ENCODE measurements around the gene ANKRD11. TPM values are rescaled to one million over a fixed set of nuclear protein-coding genes. Genes with fewer than 3 reads are reported as not detected.

The ANKRD11 gene
- total RNA-seq, 1 donor: 97.4 TPM

GRCh38 chr16:89288577-89288844 is 201.8 kb downstream of the ANKRD11 start:
- H4K20me1 ChIP-seq (ENCODE audit: insufficient read depth, low read length): peaks cover 31% of the 10 kb centered on the region
- no peaks in the 10 kb centered on the region for H3K27me3 ChIP-seq (ENCODE audit: insufficient read depth, low read length)
- H3K27ac ChIP-seq (ENCODE audit: low read depth, low read length): no peak overlapping the region
- H3K4me2 ChIP-seq (ENCODE audit: insufficient read depth, low read length): no peak overlapping the region
- no peak for TF ChIP-seq CTCF (IDR thresholded peaks at IDR 0.05; ENCODE audit: extremely low read depth, low read depth, low read length)
- no peak overlapping the region for H3K4me3 ChIP-seq (ENCODE audit: insufficient read depth, low read length)
- no peak overlapping the region for H2AFZ ChIP-seq (ENCODE audit: low read length)
- no peak for DNase-seq (ENCODE audit: insufficient read length, low spot score, missing footprints)
- H3K9me3 ChIP-seq (ENCODE audit: low read depth, low read length): no peaks in the 10 kb centered on the region
- H3K4me1 ChIP-seq (ENCODE audit: insufficient read depth, low read length): no peaks in the 10 kb centered on the region
- H3K79me2 ChIP-seq (ENCODE audit: insufficient read depth, low read length): peaks cover 63% of the 10 kb centered on the region
- peaks cover 62% of the 10 kb centered on the region for H3K36me3 ChIP-seq (ENCODE audit: insufficient read depth, low read length)

- Histone ChIP-seq H4K20me1 (ENCODE audit: insufficient read depth, low read length) (peaks cover 29% of the 10 kb centered on the region), H3K9me3 (ENCODE audit: low read depth, low read length) (no peaks in the 10 kb centered on the region), H3K36me3 (ENCODE audit: insufficient read depth, low read length) (peaks cover 66% of the 10 kb centered on the region), H2AFZ (ENCODE audit: low read length) (no peak overlapping the region), H3K79me2 (ENCODE audit: insufficient read depth, low read length) (peaks cover 59% of the 10 kb centered on the region), H3K27me3 (ENCODE audit: insufficient read depth, low read length) (no peaks in the 10 kb centered on the region), H3K27ac (ENCODE audit: low read depth, low read length) (no peak overlapping the region), H3K4me2 (ENCODE audit: insufficient read depth, low read length) (no peak overlapping the region), H3K4me1 (ENCODE audit: insufficient read depth, low read length) (no peaks in the 10 kb centered on the region), H3K4me3 (ENCODE audit: insufficient read depth, low read length) (no peak overlapping the region)
- no peak for TF ChIP-seq CTCF (IDR thresholded peaks at IDR 0.05; ENCODE audit: extremely low read depth, low read depth, low read length)
- no peak for DNase-seq (ENCODE audit: insufficient read length, low spot score, missing footprints)
These were observed 202.4 kb downstream of the ANKRD11 start for GRCh38 chr16:89287777-89288576.

GRCh38 chr16:89286096-89286495 is 204.3 kb downstream of the ANKRD11 start:
- no peak overlapping the region for H3K4me3 ChIP-seq (ENCODE audit: insufficient read depth, low read length)
- H3K27me3 ChIP-seq (ENCODE audit: insufficient read depth, low read length): no peaks in the 10 kb centered on the region
- H3K4me2 ChIP-seq (ENCODE audit: insufficient read depth, low read length): no peak overlapping the region
- no peak for DNase-seq (ENCODE audit: insufficient read length, low spot score, missing footprints)
- peaks cover 85% of the 10 kb centered on the region for H3K36me3 ChIP-seq (ENCODE audit: insufficient read depth, low read length)
- H4K20me1 ChIP-seq (ENCODE audit: insufficient read depth, low read length): peaks cover 17% of the 10 kb centered on the region
- H3K27ac ChIP-seq (ENCODE audit: low read depth, low read length): no peak overlapping the region
- H2AFZ ChIP-seq (ENCODE audit: low read length): no peak overlapping the region
- peaks cover 41% of the 10 kb centered on the region for H3K79me2 ChIP-seq (ENCODE audit: insufficient read depth, low read length)
- no peaks in the 10 kb centered on the region for H3K9me3 ChIP-seq (ENCODE audit: low read depth, low read length)
- TF ChIP-seq CTCF (IDR thresholded peaks at IDR 0.05; ENCODE audit: extremely low read depth, low read depth, low read length): no peak
- H3K4me1 ChIP-seq (ENCODE audit: insufficient read depth, low read length): no peaks in the 10 kb centered on the region

GRCh38 chr16:89285381-89285780 is 205.0 kb downstream of the ANKRD11 start:
- H3K9me3 ChIP-seq (ENCODE audit: low read depth, low read length): no peaks in the 10 kb centered on the region
- H3K4me2 ChIP-seq (ENCODE audit: insufficient read depth, low read length): no peak overlapping the region
- H3K79me2 ChIP-seq (ENCODE audit: insufficient read depth, low read length): peaks cover 34% of the 10 kb centered on the region
- peaks cover 87% of the 10 kb centered on the region for H3K36me3 ChIP-seq (ENCODE audit: insufficient read depth, low read length)
- no peak overlapping the region for H3K27ac ChIP-seq (ENCODE audit: low read depth, low read length)
- H3K4me1 ChIP-seq (ENCODE audit: insufficient read depth, low read length): no peaks in the 10 kb centered on the region
- DNase-seq (ENCODE audit: insufficient read length, low spot score, missing footprints): no peak
- no peak for TF ChIP-seq CTCF (IDR thresholded peaks at IDR 0.05; ENCODE audit: extremely low read depth, low read depth, low read length)
- H2AFZ ChIP-seq (ENCODE audit: low read length): no peak overlapping the region
- H4K20me1 ChIP-seq (ENCODE audit: insufficient read depth, low read length): peaks cover 17% of the 10 kb centered on the region
- H3K27me3 ChIP-seq (ENCODE audit: insufficient read depth, low read length): no peaks in the 10 kb centered on the region
- H3K4me3 ChIP-seq (ENCODE audit: insufficient read depth, low read length): no peak overlapping the region
